ENCODE data around the gene WWOX. TPM values are rescaled to one million over a fixed set of nuclear protein-coding genes. Genes with fewer than 3 reads are reported as not detected.

WWOX gene
- total RNA-seq, 1 donor: 8.2 TPM

GRCh38 chr16:79154086-79154485, 1054.6 kb downstream of the WWOX start:
- H3K4me3 ChIP-seq (ENCODE audit: low read depth, low read length): no peak overlapping the region
- no peak for DNase-seq (ENCODE audit: low read depth)
- no peak for TF ChIP-seq CTCF (IDR thresholded peaks at IDR 0.05; ENCODE audit: insufficient read depth, low read depth, low read length)

- no peak for DNase-seq (ENCODE audit: low read depth)
- no peak for TF ChIP-seq CTCF (IDR thresholded peaks at IDR 0.05; ENCODE audit: insufficient read depth, low read depth, low read length)
- H3K4me3 ChIP-seq (ENCODE audit: low read depth, low read length): no peak overlapping the region
Observed at GRCh38 chr16:79155471-79155870, 1056.0 kb downstream of the WWOX start.

GRCh38 chr16:79155904-79156303, 1056.5 kb downstream of the WWOX start:
- TF ChIP-seq CTCF (IDR thresholded peaks at IDR 0.05; ENCODE audit: insufficient read depth, low read depth, low read length): no peak
- no peak overlapping the region for H3K4me3 ChIP-seq (ENCODE audit: low read depth, low read length)
- no peak for DNase-seq (ENCODE audit: low read depth)

GRCh38 chr16:79156761-79157160, 1057.3 kb downstream of the WWOX start:
- no peak for TF ChIP-seq CTCF (IDR thresholded peaks at IDR 0.05; ENCODE audit: insufficient read depth, low read depth, low read length)
- H3K4me3 ChIP-seq (ENCODE audit: low read depth, low read length): no peak overlapping the region
- no peak for DNase-seq (ENCODE audit: low read depth)

- no peak for DNase-seq (ENCODE audit: low read depth)
- TF ChIP-seq CTCF (IDR thresholded peaks at IDR 0.05; ENCODE audit: insufficient read depth, low read depth, low read length): no peak
- no peak overlapping the region for H3K4me3 ChIP-seq (ENCODE audit: low read depth, low read length)
Observed at GRCh38 chr16:79158337-79158736, 1058.9 kb downstream of the WWOX start.

GRCh38 chr16:79159261-79160049, 1060.0 kb downstream of the WWOX start:
- TF ChIP-seq CTCF (IDR thresholded peaks at IDR 0.05; ENCODE audit: insufficient read depth, low read depth, low read length): no peak
- no peak overlapping the region for H3K4me3 ChIP-seq (ENCODE audit: low read depth, low read length)

GRCh38 chr16:79162977-79163376, 1063.5 kb downstream of the WWOX start:
- TF ChIP-seq CTCF (IDR thresholded peaks at IDR 0.05; ENCODE audit: insufficient read depth, low read depth, low read length): no peak
- DNase-seq (ENCODE audit: low read depth): no peak
- no peak overlapping the region for H3K4me3 ChIP-seq (ENCODE audit: low read depth, low read length)

More at GRCh38 chr16:79159261-79160049, 1060.0 kb downstream of the WWOX start:
- DNase-seq (ENCODE audit: low read depth): no peak
